K562 (cell line): ENCODE data around the gene CLCN5.

ENCODE experiments used
- BRF1 ChIP-seq: IDR thresholded peaks from 3 replicates; pipeline ENCODE4 v1.6.1; 2011; ENCODE audit warnings: borderline replicate concordance, mild to moderate bottlenecking; ENCODE audit not compliant: insufficient read length; ENCODE audit errors: extremely low read depth
- CEBPZ ChIP-seq: fragments of 150-350 bp; IDR thresholded peaks from 2 replicates; pipeline ENCODE4 v1.6.1; 2014; ENCODE audit warnings: low read depth, mild to moderate bottlenecking, low read length, borderline replicate concordance
- ELF1 ChIP-seq: fragments of 200-800 bp; sonication (Bioruptor generic); IDR thresholded peaks from 2 replicates; pipeline ENCODE4 v1.6.1; 2016; ENCODE audit warnings: missing genetic modification characterization, missing compliant biosample characterization
- FOSL1 ChIP-seq: fragments of 200-800 bp; sonication (Bioruptor generic); conservative IDR thresholded peaks from 2 replicates; pipeline ENCODE4 v1.6.1; 2016; ENCODE audit warnings: missing genetic modification characterization, missing compliant biosample characterization
- MXI1 ChIP-seq: IDR thresholded peaks from 2 replicates; pipeline ENCODE4 v1.6.1; 2011; ENCODE audit warnings: low read depth, mild to moderate bottlenecking, improper control_type of control experiment, low read length
- NCOR1 ChIP-seq: fragments of 450-650 bp; IDR thresholded peaks from 2 replicates; pipeline ENCODE4 v1.6.1; 2016; ENCODE audit warnings: mild to moderate bottlenecking, moderate library complexity
- NFYB ChIP-seq: IDR thresholded peaks from 2 replicates; pipeline ENCODE4 v1.6.1; 2011; ENCODE audit warnings: mild to moderate bottlenecking, moderate library complexity; ENCODE audit not compliant: insufficient read length; ENCODE audit errors: extremely low read depth
- POLR2A ChIP-seq: fragments of 450-650 bp; conservative IDR thresholded peaks from 2 replicates; pipeline ENCODE4 v1.6.1; 2016
- SPI1 ChIP-seq: IDR thresholded peaks from 2 replicates; pipeline ENCODE4 v1.6.1; 2011; ENCODE audit warnings: low read depth, low read length, control low read depth, borderline replicate concordance
- ZNF274 ChIP-seq: IDR thresholded peaks from 2 replicates; pipeline ENCODE4 v1.6.1; 2011; ENCODE audit warnings: low read depth, mild to moderate bottlenecking, low read length, moderate library complexity, borderline replicate concordance

- TF ChIP-seq ELF1 (no peak), BRF1 (no peak), FOSL1 (peak; percentile 60), POLR2A (no peak), NFYB (no peak), NCOR1 (no peak), ZNF274 (no peak), CEBPZ (no peak), MXI1 (no peak), SPI1 (no peak)
Measured at GRCh38 chrX:50103866-50104566, 181.6 kb downstream of the CLCN5 start.
